GM21423 (cell line): ENCODE measurements around the gene RBP3.

Source experiments
- ATAC-seq: cut with Tn5 transposase; IDR thresholded peaks from one replicate; pipeline ENCODE4 v1.9.1; 2021; ENCODE audit warnings: mild to moderate bottlenecking, moderate library complexity; ENCODE audit not compliant: unreplicated experiment

RBP3 gene

GRCh38 chr10:47397256-47397655 is 49.1 kb downstream of the RBP3 start:
- ATAC-seq = no peak

GRCh38 chr10:47400251-47400650 is 52.1 kb downstream of the RBP3 start:
- no peak for ATAC-seq

GRCh38 chr10:47400786-47401185 is 52.6 kb downstream of the RBP3 start:
- ATAC-seq = no peak

- ATAC-seq = no peak
Observed at GRCh38 chr10:47401210-47401609, 53.0 kb downstream of the RBP3 start.

- no peak for ATAC-seq
Observed at GRCh38 chr10:47401874-47402640, 53.9 kb downstream of the RBP3 start.

GRCh38 chr10:47402641-47403301 is 54.6 kb downstream of the RBP3 start:
- ATAC-seq = no peak

GRCh38 chr10:47403446-47404318 is 55.5 kb downstream of the RBP3 start:
- no peak for ATAC-seq

GRCh38 chr10:47404446-47404845 is 56.3 kb downstream of the RBP3 start:
- no peak for ATAC-seq

GRCh38 chr10:47404937-47405336 is 56.8 kb downstream of the RBP3 start:
- no peak for ATAC-seq

GRCh38 chr10:47405857-47406547 is 57.8 kb downstream of the RBP3 start:
- ATAC-seq = no peak

- ATAC-seq = no peak
Observed at GRCh38 chr10:47406548-47406869, 58.3 kb downstream of the RBP3 start.

- ATAC-seq = no peak
Observed at GRCh38 chr10:47406870-47407691, 58.9 kb downstream of the RBP3 start.
